GM21381 (cell line): Measurements from ENCODE around the gene DEFB128.
"Not testable (repeated sequence)": the region's sequence is repeated elsewhere in the genome, so short reads cannot be mapped to it uniquely, and the experiment has no call there.

Experiments
- ATAC-seq: cut with Tn5 transposase; IDR thresholded peaks from one replicate; pipeline ENCODE4 v1.9.1; 2021; ENCODE audit warnings: mild to moderate bottlenecking, moderate library complexity; ENCODE audit not compliant: unreplicated experiment

Gene DEFB128

DNA sequence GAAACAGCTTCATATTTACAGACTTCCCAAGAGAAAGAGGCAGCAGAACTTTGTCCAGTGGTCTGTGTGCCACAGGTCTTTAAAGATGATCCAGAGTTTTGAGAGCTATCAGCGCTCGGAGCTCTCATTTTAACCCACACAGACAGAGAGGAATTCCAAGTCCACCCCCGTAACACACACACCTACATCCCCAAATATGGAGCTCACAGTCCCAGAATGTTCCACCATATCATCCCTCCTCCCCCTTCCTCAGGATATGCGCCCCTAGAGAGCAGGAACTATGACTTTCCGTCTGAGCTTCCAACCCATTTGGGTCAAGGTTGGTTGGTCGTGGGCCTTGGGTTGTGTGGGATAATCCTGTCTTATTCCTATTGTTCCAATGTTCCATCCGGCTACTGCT, at the start of gene DEFB128:
Gene DEFB128, minus strand, starts transcription at position 101 of the 400 bp plus-strand sequence. Its CDS starts 88 bp downstream, at position 13.
- no peak for ATAC-seq

DNA sequence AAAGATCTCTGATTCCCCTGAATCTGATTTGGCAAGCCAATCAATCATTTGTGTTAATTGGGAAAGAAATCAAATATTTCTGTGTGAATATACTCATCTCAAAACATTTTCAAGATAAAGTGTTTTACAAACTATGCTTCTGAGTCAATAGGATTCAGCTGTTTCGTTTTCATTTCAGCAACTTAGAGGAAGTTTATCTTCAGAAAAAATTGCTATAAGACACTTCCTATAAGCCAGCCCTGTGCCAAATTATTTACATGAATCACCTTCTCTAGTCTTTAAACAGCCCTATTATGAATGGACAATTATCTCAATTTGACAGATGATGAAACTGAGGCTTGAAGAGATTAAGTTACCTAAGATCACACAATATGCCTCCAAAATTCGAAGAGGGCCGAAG, 48.4 kb upstream of the DEFB128 start:
- ATAC-seq, result no peak

DNA sequence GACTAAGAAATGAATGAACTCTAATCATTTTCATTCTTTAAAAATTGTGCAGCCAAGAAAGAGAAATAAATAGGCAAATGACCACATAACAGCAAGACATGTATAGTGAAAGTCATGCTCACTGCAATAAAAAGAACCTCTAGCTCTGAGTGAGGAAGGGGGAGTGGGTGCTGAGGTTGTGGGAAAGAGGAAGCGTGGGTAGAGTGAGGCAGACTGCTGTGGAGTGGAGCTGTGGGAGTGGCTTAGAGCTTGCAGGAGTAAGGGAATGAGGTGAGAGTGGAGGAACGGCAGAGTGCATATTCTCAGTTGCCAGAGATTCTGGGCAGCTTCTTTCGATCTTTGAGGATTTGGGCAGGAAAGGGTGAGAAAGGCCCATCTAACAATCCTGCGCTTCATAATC, 48.0 kb upstream of the DEFB128 start:
- no peak for ATAC-seq

DNA sequence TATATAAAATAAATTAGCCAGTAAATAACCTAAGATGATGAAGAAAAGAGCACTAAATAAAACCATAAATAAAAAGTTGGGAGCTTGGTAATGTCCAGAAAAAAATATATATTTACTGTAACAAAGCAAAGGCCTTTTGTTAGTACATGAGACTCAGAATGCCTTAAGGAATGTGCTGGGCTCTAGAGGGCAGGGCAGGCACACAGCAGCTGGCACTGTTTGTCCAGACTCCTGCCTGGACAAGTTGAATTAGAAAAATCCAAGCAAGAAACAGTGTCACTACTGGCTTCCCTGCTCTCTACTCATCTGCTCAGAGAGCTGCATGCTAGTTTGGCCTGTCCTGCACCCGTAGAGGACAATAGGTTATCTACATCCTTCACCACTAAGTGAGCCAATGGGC, 46.4 kb upstream of the DEFB128 start:
- no peak for ATAC-seq

DNA sequence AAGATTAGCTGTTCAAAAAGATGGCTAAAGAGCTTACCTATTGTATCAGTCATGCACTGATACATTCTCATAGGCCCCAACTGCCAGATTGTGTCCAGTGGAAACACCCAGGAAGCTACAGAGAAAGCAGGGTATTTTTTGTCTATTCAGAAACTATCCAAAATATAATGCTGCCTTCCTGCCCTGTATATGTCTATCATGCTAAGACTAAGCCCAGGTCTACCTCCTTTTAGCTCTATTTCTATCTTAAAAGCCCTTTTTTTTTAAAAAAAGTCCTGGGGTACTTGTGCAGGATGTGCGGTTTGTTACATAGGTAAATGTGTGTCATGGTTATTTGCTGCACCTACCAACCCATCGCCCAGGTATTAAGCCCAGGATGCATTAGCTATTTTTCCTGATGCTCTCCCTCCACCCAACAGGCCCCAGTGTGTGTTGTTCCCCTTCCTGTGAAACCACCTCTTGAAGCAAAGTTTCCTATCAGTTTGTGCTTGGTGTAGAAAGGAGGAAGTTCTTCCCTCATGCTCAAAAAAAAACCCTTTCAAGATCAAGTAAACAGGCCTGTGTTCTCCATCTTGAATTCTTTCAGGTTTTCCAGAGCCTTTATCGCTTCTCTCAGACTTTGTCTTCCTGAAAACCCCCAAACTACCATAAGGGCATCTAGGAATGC, 38.1 kb upstream of the DEFB128 start:
- no peak for ATAC-seq

DNA sequence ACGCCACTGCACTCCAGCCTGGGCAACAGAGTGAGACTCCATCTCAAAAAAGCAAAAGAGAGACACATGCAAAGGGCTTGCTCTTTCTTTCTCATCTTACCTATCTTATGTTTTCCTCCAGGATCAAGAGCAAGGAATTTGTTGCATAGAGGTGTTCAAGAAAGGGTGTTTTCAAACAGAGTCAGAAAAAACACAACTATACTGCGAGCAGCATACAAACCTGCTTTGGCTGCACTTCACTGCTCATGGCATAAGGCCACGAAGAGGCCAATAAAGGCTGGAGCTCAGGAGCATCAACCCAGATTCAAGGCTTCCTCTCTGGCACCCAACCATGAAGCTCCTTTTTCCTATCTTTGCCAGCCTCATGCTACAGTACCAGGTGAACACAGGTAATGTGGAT, 37.4 kb upstream of the DEFB128 start, which contains the start of gene DEFB129:
Gene DEFB129, plus strand, starts transcription at position 301 of the 400 bp plus-strand sequence. Its CDS starts 31 bp downstream, at position 332.
- ATAC-seq, result no peak

DNA sequence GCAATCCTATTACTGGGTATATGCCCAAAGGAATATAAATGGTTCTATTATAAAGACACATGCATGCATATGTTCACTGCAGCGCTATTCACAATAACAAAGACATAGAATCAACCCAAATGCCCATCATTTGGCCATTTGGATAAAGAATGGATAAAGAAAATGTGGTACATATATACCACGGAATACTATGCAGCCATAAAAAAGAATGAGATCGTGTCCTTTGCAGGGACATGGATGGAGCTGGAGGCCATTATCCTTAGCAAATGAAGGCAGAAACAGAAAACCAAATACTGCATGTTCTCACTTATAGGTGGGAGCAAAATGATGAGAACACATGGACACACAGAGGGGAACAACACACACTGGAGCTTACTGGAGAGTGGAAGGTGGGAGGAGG, 36.4 kb upstream of the DEFB128 start:
- not testable (repeated sequence) for ATAC-seq

DNA sequence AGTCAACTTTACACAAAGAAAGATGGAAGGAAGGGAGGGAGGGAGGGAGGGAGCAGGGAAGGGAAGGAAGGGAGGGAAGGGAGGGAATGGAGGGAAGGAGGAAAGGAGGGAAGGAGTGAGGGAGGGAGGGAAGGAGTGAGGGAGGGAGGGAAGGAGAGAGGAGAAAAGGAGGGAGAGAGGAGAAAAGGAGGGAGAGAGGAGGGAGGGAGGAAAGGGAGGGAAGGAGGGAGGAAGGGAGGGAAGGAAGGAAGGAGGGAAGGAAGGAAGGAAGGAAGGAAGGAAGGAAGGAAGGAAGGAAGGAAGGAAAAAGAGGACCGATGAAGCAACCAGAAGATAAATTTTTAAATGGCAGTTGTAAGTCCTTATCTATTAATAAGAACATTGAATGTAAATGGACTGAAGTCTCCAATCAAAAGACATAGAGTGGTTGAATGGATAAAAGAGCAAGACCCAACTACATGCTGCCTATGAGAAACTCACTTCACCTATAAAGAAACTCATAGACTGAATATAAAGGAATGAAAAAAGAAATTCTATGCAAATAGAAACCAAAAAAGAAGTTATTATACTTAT, 31.8 kb upstream of the DEFB128 start:
- ATAC-seq, result no peak

DNA sequence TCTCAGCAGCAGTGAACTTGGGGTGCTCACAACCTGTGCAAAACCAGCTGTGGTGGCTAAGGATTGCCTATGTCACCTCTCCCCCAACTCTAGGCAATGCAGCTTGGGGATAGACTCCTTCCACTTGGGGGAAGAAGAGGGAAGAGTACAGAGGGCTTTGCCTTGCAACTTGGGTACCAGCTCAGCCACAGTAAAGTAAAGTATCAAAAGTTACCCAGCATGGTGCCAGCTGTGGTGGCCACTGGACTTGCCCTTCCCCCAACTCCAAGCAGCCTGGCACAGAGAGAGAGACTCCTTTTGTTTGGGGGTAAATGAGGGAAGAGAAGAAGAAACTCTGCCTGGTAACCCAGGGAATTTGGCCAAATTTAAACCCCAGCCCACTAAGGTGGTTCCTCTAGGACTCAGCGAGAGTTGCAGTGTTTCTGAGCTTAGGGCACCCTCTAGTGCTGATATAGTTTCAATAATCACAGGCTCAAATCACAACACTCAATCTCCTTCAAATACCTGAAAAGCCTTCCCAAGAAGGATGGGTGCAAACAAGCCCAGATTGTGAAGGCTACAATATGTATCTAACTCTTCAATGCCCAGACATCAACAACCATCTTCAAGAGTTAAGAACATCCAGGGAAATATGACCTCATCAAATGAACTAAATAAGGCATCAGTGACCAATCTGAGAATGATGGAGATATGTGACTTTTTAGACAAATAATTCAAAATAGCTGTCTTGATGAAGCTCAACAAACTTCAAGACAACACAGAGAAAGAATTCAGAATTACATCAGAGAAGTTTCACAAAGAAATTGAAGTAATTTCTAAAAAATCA, 30.0 kb upstream of the DEFB128 start:
- no peak for ATAC-seq

DNA sequence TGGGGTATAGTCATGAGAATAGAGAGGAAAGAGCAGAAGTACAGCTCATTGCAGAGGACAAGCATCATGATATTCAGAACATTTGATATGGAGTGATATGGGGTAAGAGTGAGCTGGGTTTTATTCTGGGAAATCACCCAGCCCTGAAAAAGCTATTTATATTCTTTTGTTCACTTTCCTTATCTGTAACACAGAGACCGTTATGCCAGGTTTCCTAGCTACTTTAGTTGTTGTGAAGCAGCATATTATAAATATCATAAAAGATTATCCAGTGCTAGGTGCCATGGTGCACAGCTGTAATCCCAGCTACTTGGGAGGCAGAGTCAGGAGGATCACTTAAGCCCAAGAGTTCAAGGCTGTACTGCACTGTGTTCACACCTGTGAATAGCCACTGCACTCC, 27.8 kb upstream of the DEFB128 start:
- no peak for ATAC-seq

DNA sequence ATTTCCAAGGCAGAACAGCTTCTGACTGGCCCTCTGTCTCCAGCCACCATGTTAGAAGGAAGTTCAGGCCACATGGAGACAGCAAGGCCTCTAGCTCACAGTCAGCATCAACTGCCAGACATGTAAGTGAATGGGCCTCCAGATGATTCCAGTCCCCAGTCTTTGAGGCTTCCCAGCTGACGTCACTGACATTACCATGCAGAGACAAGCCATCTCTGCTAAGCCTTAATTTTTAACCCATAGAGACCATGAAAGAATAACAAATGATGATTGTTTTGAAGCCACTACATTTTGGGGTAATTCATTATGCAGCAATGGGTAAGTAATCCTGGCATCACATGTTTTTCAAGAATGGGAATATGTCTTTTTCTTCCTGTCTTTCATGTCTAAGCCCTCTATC, 26.3 kb upstream of the DEFB128 start:
- no peak for ATAC-seq

DNA sequence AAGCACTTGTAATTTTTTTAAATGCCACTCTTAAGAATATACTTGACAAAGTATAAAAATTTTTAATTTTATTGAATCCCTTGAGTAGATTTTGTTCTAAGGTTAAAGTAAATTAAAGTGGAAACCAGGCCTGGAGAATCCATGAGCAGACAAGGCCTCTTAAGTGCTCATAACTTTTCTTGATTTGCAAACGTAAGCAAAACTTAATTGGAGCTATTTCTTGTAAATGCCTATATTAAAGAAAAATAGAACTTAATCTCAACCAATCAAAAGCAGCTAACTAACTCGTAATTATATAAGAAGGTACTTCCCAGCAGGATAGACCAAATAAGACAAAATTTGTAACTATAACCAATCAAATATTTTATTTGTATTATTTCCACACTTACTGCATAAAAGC, 24.9 kb upstream of the DEFB128 start:
- ATAC-seq, result no peak

DNA sequence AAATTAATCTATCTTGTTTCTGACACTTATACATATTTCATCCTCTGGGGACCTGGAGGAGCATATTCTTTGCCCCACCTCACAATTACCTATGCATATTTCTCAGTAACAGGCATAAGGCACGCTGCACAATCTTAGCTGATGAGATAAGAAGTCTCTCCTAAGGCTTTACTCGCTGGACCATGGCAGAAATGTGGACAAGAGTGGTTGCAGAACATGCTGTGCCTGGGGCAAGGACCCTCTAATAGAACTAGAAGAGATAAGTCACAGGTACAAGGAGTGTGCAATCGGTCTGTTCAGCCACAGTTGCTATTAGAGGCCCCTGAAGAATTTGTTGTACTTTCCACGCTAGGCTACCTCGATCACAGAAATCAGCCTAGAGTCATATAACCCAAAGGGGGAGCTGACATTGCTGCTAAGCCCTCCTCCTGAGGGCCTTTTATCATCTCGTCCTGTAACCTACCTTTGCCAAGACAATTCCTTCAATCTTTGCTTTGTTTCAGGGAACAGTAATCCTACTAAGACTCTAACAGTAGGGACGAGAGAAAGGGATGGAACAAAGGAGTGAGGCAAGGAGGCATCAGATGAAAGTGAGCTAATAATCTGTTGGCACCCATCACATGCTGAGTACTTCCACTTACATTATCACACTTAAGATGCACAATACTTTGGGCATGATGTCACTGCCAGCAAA, 21.4 kb upstream of the DEFB128 start:
- no peak for ATAC-seq

DNA sequence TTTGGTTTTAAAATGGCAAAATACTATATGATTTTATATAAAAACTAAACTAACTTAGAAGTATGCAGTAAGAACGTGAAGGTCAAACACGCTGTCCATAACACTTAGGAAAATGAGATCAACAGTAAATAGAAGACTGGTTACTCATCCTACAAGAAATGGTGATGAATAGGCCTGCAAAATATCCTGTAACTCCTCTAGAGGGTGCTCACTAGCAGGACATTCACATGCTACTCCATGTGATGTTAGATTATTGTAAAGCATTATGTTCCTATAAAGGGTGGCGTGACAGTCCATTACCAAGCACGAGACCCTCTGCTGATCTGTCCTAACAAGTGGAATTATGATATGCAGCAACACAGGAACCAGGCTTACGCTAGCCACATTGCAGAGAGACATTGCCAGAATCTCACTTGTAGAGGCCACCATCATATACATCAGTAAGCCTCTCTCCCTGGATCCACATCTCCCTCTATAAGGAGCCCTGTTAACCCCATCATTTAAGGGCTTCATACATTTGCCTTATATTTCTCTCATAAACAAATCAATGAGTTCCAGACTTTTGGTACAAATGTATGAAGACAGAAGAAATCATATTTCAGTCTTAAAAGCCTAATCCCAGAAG, 19.5 kb upstream of the DEFB128 start:
- ATAC-seq, result no peak

DNA sequence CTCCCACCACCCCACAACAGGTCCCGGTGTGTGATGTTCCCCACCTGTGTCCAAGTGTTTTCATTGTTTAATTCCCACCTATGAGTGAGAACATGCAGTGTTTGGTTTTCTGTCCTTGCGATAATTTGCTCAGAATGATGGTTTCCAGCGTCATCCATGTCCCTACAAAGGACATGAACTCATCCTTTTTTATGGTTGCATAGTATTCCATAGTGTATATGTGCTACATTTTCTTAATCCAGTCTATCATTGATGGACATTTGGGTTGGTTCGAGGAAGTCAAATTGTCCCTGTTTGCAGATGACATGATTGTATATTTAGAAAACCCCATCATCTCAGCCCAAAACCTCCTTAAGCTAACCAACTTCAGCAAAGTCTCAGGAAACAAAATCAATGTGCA, 14.1 kb upstream of the DEFB128 start:
- not testable (repeated sequence) for ATAC-seq

DNA sequence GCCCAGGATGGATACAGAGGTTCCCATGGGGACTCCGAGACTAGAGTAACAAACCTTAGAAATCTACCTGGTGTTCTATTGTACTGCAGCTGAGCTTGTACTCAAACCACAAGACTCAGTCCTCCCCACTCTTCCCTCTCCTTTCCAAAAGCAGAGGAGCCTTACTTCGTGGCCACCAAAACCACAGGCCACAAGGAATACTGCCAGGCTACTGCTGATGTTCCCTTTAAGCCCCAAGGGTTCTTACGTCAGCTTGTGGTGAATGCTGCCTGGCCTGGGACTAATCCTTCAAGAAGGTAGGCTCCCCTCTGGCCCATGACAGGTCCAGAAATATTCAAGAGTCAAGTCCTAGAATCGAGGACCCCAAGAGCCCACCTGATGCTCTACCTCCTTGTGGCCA, 10.5 kb upstream of the DEFB128 start:
- no peak for ATAC-seq

DNA sequence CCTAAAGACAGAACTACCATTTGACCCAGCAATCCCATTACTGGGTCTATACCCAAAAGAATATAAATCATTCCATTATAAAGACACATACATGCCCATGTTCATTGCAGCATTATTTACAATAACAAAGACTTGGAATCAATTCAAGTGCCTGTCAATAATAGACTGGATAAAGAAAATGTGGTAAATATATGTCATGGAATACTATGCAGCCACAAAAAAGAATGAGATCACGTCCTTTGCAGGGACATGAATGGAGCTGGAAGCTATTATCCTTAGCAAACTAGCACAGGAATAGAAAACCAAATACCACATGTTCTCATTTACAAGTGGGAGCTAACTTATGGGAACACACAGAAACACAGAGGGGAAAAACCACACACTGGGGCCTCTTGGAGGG, 8.7 kb upstream of the DEFB128 start:
- ATAC-seq, result no peak

DNA sequence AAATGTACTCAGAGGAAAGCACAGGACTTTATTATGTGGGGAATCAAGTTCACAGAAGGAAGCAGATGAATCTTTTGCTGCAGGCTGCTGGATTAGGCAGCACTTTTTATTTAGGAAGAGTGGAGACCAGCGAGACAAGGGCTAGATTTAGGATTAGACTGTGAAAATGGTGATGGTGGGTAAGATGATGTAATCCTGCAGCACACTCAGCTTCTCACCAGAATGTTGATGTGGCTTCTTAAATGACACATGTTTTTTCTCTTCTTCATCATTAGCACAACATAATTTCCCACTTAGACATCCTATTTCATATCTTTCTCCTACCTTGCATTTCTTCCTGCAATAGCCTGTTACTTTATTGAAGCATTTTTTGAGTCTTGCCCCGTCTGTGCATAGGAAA, 1.8 kb downstream of the DEFB128 start:
- ATAC-seq, result no peak

DNA sequence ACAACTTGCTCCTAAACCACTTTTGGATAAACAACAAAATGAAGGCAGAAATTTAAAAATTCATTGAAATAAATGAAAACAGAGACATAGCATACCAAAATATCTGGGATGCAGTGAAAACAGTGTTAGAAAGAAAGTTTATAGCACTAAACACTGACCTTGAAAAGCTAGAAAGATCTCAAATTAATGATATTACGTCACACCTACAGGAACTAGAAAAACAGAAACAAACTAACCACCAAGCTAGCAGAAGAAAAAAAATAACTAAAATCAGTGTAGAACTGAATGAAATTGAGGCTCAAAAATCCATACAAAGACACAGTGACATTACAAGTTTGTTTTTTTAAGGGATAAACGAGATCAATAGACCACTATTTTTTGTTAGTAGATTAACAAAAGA, 5.2 kb downstream of the DEFB128 start:
- ATAC-seq, result no peak

DNA sequence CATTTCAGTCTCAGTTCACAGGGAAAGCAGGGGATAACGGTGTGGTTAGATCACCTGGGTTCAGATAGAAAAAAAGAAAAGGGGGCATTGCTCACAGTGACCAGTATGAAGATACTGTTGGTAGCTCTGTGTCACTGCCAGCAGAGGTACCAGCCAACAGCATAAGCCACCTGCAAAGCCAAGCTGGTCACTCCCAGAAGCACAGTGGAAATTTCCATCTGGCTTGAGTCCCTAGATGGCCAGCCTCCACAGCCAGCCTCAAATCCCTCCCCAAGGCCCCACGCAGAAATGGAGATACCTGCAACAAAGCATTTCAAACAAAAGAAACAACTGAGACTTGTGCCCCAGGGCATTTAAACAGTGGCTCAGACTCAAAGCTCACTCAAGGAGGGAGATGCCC, 20.6 kb downstream of the DEFB128 start:
- no peak for ATAC-seq

DNA sequence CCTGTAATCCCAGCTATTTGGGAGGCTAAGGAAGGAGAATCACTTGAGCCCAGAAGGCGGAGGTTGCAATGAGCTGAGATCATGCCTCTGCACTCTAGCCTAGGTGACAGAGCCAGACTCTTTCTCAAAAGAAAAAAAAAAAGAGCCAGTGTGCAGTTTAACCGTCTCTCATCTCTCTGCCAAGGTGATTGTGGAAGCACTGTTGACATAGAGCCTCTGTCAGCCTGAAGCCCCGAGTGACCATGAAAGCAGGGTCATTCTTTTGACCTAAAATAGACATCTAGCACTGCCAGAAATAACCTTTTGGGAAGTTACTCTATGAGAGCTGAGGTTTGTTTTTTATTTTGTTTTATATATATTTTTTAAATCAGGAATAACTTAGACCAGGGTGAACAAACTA, 24.9 kb downstream of the DEFB128 start:
- ATAC-seq, result no peak
